ENCODE data around the gene CWC27.

The CWC27 gene

DNA sequence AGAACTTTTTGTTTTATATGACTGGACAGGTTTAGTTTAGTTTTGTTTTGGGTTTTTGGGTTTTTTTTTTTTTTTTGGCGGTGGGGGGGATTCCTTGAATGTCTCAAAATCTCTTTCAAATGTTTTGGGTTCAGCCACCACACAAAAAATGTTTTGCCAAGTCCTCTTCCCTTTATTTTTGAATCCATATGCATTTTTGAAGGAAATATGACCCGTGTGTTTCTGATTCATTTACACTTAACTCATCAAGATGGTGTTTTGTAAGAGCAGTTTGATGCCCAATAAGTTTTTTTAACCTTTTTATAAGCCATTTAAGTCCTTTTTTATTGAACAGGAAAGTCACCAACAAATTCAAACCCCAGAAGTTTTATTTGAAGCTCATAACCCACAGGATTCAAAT, 209.8 kb downstream of the CWC27 start:
- no peak for DNase-seq (ENCODE audit: low read depth in 2 of 2)

DNA sequence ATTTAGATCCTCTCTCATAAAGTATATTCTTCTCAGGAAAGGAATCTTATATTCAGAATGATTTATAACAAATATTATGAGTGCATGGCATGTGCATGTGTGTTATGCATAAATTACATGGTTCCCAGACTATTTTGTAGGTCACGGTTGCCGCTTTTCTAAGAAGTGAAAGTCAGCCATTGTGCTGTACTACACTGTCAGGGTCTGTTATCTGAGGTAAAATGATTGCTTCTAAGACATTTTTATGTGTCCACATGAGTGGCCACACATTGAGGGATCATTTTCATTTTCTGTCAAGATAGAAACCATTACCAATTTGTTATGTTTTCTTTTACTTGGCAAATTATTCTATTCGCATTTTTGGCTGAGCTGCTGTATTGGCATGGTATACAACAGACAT, 210.8 kb downstream of the CWC27 start:
- DNase-seq (ENCODE audit: low read depth in 2 of 2) = no peak

DNA sequence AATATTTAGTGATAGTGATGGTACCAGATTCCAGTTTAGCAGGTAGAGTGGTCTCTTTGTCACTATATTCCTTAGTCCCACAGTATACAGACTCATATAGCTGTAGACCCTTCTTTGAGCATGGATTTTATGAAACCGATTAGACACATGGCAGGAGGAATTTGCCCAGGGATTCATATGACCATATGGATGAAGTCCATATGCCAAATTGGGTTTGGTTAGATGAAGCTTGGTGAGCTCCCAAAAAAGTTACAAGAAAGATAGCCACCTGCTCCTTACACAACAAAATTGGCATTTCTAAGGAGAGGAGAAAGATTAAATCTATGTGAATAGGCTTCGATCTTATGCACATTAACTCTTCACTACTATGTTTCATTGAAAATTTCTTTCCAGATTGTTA, 211.4 kb downstream of the CWC27 start:
- no peak for DNase-seq (ENCODE audit: low read depth in 2 of 2)

DNA sequence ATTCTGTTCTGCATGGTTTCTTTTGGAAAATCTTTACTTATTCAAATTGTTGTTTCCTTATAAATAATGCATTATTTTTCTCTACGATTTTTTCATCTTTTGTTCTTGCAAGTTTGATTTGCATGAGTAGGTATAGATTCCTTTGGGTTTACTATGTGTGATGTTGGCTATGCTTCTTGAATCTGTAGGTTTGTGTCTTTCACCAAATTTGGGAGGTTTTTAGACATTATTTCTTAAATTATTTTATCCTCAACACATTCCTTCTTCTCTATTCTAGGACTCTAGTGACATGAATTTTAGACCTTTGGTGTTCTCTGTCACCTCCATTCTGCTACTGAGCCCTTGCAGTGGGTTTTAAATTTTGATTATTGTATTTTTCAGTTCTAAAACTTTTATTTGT, 219.0 kb downstream of the CWC27 start:
- no peak for DNase-seq (ENCODE audit: low read depth in 2 of 2)

GRCh38 chr5:65009207-65009606, 240.5 kb downstream of the CWC27 start:
- no peak for DNase-seq (ENCODE audit: low read depth in 2 of 2)

- DNase-seq (ENCODE audit: low read depth in 2 of 2) = no peak
Observed at GRCh38 chr5:65010841-65011240, 242.1 kb downstream of the CWC27 start.

DNA sequence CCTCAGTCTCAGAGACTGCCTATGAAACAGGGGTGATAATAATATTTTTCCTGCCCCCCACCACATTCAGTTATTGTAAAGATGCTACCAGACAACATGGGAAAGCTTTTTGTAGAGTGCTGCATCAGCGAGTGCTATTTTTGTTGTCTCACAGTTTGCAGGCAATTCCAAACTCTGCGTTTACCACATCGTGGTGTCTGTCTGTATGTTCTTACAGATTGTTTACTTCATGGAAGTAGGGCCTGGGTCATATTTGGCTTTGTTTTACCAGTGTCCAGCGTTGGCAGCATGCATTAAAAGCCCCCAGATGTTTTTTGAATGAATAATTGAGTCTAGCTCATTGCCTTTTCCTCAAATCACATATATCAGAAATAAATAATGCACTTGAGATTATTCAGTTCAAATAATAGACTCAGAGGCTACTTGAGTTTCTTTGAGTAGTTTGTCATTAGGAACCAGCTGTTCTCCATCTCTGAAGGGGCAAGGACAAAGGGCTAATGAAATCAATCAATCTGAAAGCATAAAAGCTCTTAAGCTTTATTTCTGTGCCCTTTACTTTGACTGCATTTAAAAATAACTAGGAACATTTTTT, 243.7 kb downstream of the CWC27 start:
- no peak for DNase-seq (ENCODE audit: low read depth in 2 of 2)

DNA sequence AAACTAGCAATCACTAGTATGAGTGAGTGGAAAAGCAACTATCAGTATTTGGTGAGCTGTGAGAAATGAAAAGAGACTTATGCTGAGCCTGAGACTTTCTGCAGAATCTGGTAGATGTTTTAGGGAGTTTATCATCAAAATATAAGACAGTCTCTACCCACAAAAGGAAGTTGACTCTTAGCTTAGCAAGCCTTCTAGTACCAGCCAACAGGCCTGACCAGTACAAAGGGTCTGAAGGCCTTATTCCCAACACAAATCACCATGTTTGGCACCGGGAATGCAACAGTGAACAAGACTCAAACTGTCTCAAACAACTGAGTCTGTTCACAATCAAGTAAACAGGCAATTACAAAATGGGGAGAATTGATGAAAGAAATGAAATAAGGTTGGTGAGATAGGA, 244.4 kb downstream of the CWC27 start:
- DNase-seq (ENCODE audit: low read depth in 2 of 2) = no peak

DNA sequence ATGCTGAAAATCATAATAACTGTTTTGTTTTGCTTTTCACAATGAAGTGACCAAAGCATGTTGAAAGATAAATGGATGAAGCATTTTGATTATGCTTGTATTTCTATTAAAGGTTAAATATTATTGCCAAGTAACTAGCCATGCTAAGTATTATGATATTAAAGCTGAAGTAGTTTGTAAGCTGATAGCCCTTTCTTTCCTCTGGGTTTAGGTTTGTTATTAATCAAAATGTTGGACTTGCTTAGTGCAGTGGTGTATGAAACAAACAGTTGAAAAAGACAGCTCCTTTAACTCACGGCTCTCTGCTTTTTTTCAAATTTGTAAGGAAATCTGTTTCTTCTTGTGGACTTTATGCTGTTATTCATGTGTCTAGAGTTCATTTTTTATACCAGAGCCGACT, 246.0 kb downstream of the CWC27 start:
- DNase-seq (ENCODE audit: low read depth in 2 of 2) = no peak

DNA sequence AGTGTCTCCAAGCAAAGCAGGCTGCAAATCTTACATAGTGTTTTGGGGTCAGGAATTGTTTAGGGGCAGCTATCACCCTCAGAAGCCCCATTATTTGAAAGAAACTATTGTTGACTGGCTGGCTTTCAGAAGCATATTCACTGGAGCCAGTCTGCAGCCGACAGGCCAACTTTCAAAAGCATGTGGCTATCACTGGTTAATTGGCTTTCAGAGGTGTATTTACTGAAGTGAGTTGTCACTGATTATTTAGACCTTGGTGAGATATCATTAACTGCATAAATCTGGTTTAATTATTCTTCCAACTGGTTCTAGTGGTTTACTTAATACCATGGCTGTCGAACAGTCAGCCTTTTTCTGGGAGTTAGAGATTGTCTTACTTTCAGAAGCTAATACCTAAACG, 247.0 kb downstream of the CWC27 start:
- no peak for DNase-seq (ENCODE audit: low read depth in 2 of 2)

DNA sequence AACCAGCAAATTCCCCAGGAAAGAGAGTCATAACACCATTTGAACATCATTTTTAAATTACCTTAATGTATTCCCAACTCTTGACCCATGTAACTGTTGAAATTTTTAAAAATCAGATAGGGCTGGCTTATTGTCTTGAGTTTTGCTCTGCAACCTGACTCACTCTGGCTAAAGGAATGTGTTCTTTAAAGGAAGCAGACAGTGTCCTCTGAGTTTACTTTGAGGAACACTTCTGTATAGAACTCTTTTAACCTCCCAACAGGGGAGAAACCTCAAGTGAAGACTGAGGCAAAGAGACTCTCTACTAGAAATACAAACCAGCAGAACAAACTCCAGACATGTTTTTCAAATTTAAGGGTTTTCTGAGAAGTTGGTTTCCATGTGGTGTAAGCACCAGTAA, 248.9 kb downstream of the CWC27 start:
- no peak for DNase-seq (ENCODE audit: low read depth in 2 of 2)

GRCh38 chr5:65018763-65019162, 250.0 kb downstream of the CWC27 start:
- DNase-seq (ENCODE audit: low read depth in 2 of 2) = no peak

- no peak for DNase-seq (ENCODE audit: low read depth in 2 of 2)
Observed at GRCh38 chr5:65020492-65020891, 251.8 kb downstream of the CWC27 start.

DNA sequence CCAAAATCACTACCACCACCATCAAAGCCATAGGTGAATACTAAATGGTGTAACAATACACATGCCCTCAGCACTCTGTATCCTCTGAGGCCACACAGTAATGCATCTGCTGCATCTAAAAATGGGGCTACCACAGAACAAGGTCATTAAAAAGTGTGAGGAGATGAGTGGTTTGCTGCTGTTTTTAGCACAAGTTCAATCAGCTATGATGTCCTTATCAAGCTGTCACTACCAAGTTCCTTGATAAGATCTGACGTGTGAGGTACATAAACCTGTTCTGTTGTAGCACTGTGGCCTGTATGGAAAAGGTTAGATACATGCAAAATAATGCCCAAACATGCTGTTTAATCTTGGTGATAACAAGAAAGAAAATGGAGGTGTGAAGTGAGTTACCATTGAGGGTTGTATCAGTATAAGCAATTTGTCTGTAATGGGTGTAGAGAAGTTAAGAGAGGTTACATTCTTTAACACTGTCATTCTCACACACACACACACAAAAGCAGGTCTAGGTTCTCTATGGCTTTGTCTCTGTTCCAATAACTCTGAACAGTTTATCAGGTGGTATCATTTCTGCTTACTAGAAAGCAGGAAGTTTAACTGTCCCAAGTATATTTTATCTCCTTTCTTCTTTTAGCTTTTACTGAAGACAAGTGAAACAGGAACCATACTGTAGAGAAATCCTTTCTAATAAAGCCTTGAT, 252.9 kb downstream of the CWC27 start:
- DNase-seq (ENCODE audit: low read depth in 2 of 2) = no peak

DNA sequence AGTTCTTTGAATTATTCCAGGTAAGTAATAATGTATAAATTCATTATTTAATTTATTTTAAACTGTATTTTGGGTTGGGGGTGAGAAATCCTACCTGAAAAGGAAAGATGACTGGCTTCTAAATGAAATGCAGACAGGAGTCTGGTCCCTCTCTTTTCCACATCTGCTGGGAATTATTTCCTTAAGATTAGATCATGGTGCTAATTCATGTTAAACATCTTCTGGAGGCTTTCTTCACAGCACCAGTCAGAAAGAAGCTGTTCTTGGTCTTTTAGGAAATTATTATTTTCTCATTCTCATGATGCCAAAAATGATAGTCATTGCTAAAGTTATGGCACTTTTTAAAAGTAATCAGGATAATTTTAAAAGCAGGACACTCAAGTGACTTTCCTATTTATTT, 254.2 kb downstream of the CWC27 start:
- DNase-seq (ENCODE audit: low read depth in 2 of 2) = no peak

DNA sequence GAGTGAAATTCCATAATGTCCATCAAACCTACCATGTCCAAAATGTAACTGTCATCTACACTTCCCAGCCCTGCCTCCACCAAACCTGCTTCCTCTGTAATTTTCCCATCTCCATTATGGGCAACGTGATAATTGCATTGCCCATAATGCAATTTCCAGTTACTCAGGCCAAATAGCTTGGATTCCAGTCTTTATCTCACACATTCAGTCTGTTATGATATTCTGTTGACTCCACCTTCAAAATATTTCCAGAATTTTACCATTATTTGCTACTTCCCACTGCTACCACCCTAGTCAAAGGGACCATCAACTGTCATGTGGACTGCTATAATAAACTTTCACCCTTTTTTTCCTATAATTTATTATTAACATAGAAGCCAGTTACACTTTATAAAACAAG, 256.0 kb downstream of the CWC27 start:
- no peak for DNase-seq (ENCODE audit: low read depth in 2 of 2)

DNA sequence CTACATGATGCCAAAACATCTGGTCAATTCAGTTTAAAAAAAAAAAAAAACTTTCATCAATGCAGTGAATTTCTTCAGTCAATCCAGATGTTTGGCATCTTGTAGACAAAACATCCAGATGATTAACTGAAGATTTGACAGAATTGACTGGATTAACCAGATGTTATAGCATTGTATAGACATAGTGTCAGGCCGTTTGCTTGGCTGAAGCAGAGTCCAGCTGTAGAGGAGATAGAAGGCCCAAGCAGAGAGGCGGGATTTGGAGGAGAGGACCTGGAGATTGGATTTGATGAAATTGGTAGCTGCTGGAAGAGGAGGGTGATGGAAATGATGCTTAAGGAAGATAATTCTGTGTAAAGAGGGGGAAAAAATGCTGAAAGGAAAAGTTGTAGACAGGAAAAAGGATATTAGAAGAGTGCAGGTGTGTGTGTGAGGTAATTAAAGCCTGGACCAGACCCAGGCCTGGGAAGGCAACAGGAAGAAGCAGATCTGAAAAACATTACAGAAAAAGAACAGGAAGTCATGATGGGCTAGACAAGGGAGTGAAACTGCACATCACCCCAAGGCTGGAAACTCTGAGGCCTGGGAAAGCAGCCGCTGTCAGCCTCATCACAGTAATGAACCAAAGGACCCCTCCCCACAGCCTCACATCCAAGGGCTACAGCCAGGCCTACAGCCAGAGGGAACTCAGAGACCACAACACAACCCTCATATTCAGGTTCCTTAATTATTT, 258.3 kb downstream of the CWC27 start:
- DNase-seq (ENCODE audit: low read depth in 2 of 2) = no peak

GRCh38 chr5:65029178-65029577, 260.4 kb downstream of the CWC27 start:
- DNase-seq (ENCODE audit: low read depth in 2 of 2) = no peak

DNA sequence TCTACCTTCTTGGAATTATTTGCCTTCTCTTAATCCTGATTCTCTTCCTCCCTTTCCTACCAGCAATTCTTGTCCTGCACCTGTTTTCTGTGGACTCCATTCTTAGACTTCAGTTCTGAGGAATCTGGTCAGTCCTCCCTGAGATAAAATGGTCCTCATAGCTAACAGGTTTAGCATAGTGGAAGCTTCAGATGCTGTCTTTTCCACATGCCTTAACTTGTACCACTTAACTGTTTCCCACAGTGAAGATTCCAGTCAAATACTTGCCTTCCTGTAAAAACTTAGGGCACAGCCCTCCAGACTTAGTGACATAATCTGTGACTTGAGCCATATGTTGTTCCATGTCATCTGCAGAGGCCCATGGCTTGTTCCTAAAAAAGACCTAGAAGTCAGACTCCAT, 261.3 kb downstream of the CWC27 start:
- no peak for DNase-seq (ENCODE audit: low read depth in 2 of 2)

DNA sequence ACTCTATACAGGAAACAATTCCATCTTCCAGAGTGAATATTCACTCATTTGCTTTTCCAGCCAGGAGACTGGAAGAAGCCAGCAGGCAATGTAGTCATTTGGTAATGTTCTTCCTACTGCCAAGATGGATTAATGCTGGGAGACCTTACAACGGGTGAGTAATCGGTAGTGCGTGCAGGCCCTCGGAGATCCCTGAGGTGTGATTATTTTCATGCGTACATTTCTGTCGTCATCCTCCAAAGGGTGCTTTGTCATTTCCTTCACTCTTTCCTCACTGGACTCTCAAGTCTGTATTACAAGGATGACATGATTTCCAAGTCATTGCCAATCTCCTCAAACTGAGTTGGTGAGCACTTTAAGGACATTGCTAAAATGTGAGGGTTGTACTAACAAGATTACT, 263.5 kb downstream of the CWC27 start:
- no peak for DNase-seq (ENCODE audit: low read depth in 2 of 2)

DNA sequence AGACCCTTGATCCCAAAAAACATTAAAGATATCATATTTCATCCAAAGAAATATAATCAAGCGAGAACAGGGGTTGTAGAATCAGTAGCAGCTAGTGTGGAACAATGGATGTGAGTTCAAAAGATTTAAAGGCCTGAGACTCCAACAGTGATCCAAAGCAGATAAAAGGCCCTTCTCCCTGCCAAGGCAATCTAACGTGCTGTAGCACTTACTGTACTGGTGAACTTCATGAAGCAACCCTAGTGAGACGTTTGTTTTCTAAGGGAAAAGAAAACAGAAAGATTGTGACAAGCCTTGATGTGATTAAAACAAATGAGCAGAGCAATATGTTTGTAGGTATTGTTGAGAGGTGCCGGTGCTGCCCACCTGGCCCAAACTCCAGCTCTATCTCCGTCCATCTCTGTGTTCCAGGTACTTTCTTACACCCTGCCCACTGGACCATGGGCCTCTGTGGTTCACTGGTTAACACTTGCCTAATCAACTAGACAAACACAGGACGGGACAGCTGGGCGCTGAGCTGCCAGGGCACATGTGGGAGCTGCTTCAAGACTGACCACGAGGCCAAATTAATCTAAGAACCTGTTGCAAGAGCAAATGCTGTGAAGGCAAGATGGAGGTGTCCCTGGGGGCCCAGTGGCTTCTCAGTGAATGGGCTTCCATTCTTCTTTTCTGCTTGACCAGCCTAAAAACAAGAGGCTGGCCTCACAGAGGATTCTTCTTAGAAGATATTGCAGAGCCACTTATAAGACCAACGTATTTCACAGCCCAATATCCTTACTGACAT, 265.5 kb downstream of the CWC27 start:
- DNase-seq (ENCODE audit: low read depth in 2 of 2) = no peak

- DNase-seq (ENCODE audit: low read depth in 2 of 2) = no peak
Observed at GRCh38 chr5:65034813-65035209, 266.1 kb downstream of the CWC27 start.

Measured in stimulated activated CD8-positive, alpha-beta memory T cell treated with anti-CD3 and anti-CD28 coated beads, Interleukin-15, amount 100 ng/mL, for 4 hours (primary cell).